ENCODE data around the gene C9orf85. TPM values are rescaled to one million over a fixed set of nuclear protein-coding genes. Genes with fewer than 3 reads are reported as not detected.

C9orf85 gene
- total and polyA plus RNA-seq, 7 donors, result 5.5 to 13.7 (median 8.5) TPM

- H3K4me1 ChIP-seq, result peaks cover 17% of the 10 kb centered on the region
- peak in 3 of 4 donors; percentile 63 to 81 (median 69) for ATAC-seq
- H3K4me3 ChIP-seq, result no peak overlapping the region
- no peak for DNase-seq
- no peaks in the 10 kb centered on the region for H3K27me3 ChIP-seq (ENCODE audit: insufficient read depth in 3 of 3, low read length in 2 of 3)
- H3K36me3 ChIP-seq (ENCODE audit: insufficient read depth in 1 of 2, low read depth in 1 of 2), result peaks cover 0 to 10% of the 10 kb centered on the region in 2 donors
- no peak for TF ChIP-seq CTCF (IDR thresholded peaks at IDR 0.05)
- intact Hi-C loops (cut with DNase I), result no loop called here
- H3K27ac ChIP-seq, result peak overlapping the region; percentile 34
- H3K9me3 ChIP-seq, result peaks cover 8% of the 10 kb centered on the region
Observed at GRCh38 chr9:71876829-71877228, 34.6 kb upstream of the C9orf85 start.

GRCh38 chr9:71878327-71879274 is 32.8 kb upstream of the C9orf85 start:
- peaks cover 13% of the 10 kb centered on the region for H3K9me3 ChIP-seq
- intact Hi-C loops (cut with DNase I), result no loop called here
- H3K27ac ChIP-seq, result no peak overlapping the region
- no peak for TF ChIP-seq CTCF (IDR thresholded peaks at IDR 0.05)
- peaks cover 0 to 10% of the 10 kb centered on the region in 2 donors for H3K36me3 ChIP-seq (ENCODE audit: insufficient read depth in 1 of 2, low read depth in 1 of 2)
- no peak for ATAC-seq
- WGBS, 3 donors, result 96 to 99% (median 99%) methylated on average over 4 of the region's 4 CpGs
- peaks cover 17% of the 10 kb centered on the region for H3K4me1 ChIP-seq
- no peak overlapping the region for H3K4me3 ChIP-seq
- no peak for DNase-seq
- no peaks in the 10 kb centered on the region for H3K27me3 ChIP-seq (ENCODE audit: insufficient read depth in 3 of 3, low read length in 2 of 3)

- WGBS, 3 donors, result 90 to 94% (median 93%) methylated on average over 2 of the region's 2 CpGs
- Histone ChIP-seq H3K4me1 (peaks cover 17% of the 10 kb centered on the region), H3K9me3 (peaks cover 23% of the 10 kb centered on the region), H3K36me3 (ENCODE audit: insufficient read depth in 1 of 2, low read depth in 1 of 2) (peaks cover 0 to 2% of the 10 kb centered on the region in 2 donors), H3K27me3 (ENCODE audit: insufficient read depth in 3 of 3, low read length in 2 of 3) (no peaks in the 10 kb centered on the region), H3K4me3 (no peak overlapping the region), H3K27ac (no peak overlapping the region)
- intact Hi-C loops (cut with DNase I), result no loop called here
- DNase-seq (no peak), ATAC-seq (no peak)
- no peak for TF ChIP-seq CTCF (IDR thresholded peaks at IDR 0.05)
Observed at GRCh38 chr9:71879644-71880174, 31.7 kb upstream of the C9orf85 start.

- no peak overlapping the region for H3K4me3 ChIP-seq
- peaks cover 7% of the 10 kb centered on the region for H3K4me1 ChIP-seq
- no peak for TF ChIP-seq CTCF (IDR thresholded peaks at IDR 0.05)
- DNase-seq (no peak), ATAC-seq (no peak)
- H3K27me3 ChIP-seq (ENCODE audit: insufficient read depth in 3 of 3, low read length in 2 of 3), result no peaks in the 10 kb centered on the region
- no peak overlapping the region for H3K27ac ChIP-seq
- H3K36me3 ChIP-seq (ENCODE audit: insufficient read depth in 1 of 2, low read depth in 1 of 2), result no peaks in the 10 kb centered on the region
- intact Hi-C loops (cut with DNase I), result no loop called here
- peaks cover 16% of the 10 kb centered on the region for H3K9me3 ChIP-seq
Observed at GRCh38 chr9:71884005-71884404, 27.4 kb upstream of the C9orf85 start.

Data from psoas muscle (tissue), 8 donors.